SU-DHL-6 (cell line): ENCODE data around the gene GSTO2.
"Not testable (repeated sequence)": the region's sequence is repeated elsewhere in the genome, so short reads cannot be mapped to it uniquely, and the experiment has no call there.

Experiments used
- H2AFZ ChIP-seq: fragments of 200-600 bp; sonication (generic); 2 replicates; pipeline ENCODE4 v1.6.1; 2014; ENCODE audit warnings: low read depth, mild to moderate bottlenecking, moderate library complexity, mixed read lengths, antibody characterized with exemption, low read length; ENCODE audit not compliant: severe bottlenecking
- H3F3A ChIP-seq: fragments of 200-600 bp; shearing (Covaris generic); 2 replicates; pipeline ENCODE4 v1.6.0; 2016; ENCODE audit warnings: antibody characterized with exemption, mild to moderate bottlenecking; ENCODE audit not compliant: insufficient read depth
- H3K27ac ChIP-seq: fragments of 200-600 bp; sonication (generic); 2 replicates; pipeline ENCODE4 v1.5.1; 2016; ENCODE audit warnings: low read depth, mild to moderate bottlenecking, low read length, moderate library complexity, mixed read lengths
- H3K27me3 ChIP-seq: fragments of 200-600 bp; sonication (generic), shearing (Covaris generic); 2 replicates; pipeline ENCODE4 v1.6.0; 2014; ENCODE audit warnings: mild to moderate bottlenecking, low read length
- H3K36me3 ChIP-seq: fragments of 200-600 bp; sonication (generic); 2 replicates; pipeline ENCODE4 v1.6.1; 2014; ENCODE audit warnings: mild to moderate bottlenecking, low read length, mixed read lengths
- H3K4me2 ChIP-seq: fragments of 300-600, 200-600 bp; shearing (Covaris generic), sonication (generic); 2 replicates; pipeline ENCODE4 v1.6.0; 2014; ENCODE audit warnings: low read length, low read depth, mild to moderate bottlenecking; ENCODE audit not compliant: poor library complexity, severe bottlenecking
- H3K4me3 ChIP-seq: fragments of 200-600 bp; sonication (generic); 2 replicates; pipeline ENCODE4 v1.5.1; 2014; ENCODE audit warnings: antibody characterized with exemption, low read length, mild to moderate bottlenecking, mixed read lengths; ENCODE audit not compliant: insufficient read depth, poor library complexity, severe bottlenecking
- H3K79me2 ChIP-seq: fragments of 200-600 bp; sonication (generic); 2 replicates; pipeline ENCODE4 v1.6.1; 2014; ENCODE audit warnings: mild to moderate bottlenecking, low read length, moderate library complexity; ENCODE audit not compliant: insufficient read depth
- H3K9ac ChIP-seq: fragments of 200-600 bp; sonication (generic); 2 replicates; pipeline ENCODE4 v1.7.0; 2014; ENCODE audit warnings: mild to moderate bottlenecking, low read length
- H3K9me2 ChIP-seq: fragments of 200-600 bp; sonication (generic); replicated peaks from 2 replicates; pipeline ENCODE4 v1.6.1; 2014; ENCODE audit warnings: low read length; ENCODE audit not compliant: insufficient read depth
- H3K9me3 ChIP-seq: fragments of 200-600 bp; sonication (generic); 2 replicates; pipeline ENCODE4 v1.6.1; 2014; ENCODE audit warnings: low read length, mixed read lengths; ENCODE audit not compliant: insufficient read depth
- H4K20me1 ChIP-seq: fragments of 200-600 bp; sonication (generic); 2 replicates; pipeline ENCODE4 v1.6.1; 2014; ENCODE audit warnings: low read depth, mild to moderate bottlenecking, antibody characterized with exemption, low read length, moderate library complexity, mixed read lengths
- CTCF ChIP-seq: fragments of 200-600 bp; sonication (generic); IDR thresholded peaks from one replicate; pipeline ENCODE4 v1.5.1; 2017; ENCODE audit warnings: antibody characterized with exemption, mild to moderate bottlenecking, low read length, moderate library complexity; ENCODE audit not compliant: insufficient read depth, poor library complexity, severe bottlenecking
- EZH2phosphoT487 ChIP-seq: fragments of 200-600 bp; sonication (generic), shearing (Covaris generic); conservative IDR thresholded peaks from 2 replicates; pipeline ENCODE4 v1.6.1; 2018; ENCODE audit warnings: mild to moderate bottlenecking, antibody characterized with exemption, low read length, moderate library complexity, mixed read lengths

The GSTO2 gene

DNA sequence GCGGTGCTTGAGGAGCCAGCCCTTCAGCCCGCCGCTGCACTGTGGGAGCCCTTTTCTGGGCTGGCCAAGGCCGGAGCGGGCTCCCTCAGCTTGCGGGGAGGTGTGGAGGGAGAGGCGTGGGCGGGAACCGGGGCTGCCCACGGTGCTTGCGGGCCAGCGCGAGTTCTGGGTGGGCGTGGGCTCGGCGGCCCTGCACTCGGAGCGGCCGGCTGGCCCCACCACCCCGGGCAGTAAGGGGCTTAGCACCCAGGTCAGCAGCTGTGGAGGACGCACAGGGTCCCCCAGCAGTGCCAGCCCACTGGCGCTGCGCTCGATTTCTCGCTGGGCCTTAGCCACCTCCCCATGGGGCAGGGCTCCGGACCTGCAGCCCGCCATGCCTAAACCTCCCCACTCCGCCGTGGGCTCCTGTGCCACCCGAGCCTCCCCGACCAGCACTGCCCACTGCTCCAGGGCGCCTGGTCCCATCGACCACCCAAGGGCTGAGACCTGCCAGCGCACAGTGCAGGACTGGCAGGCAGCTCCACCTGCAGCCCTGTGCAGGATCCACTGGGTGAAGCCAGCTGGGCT lies 23.8 kb upstream of the GSTO2 start:
- no peaks in the 10 kb centered on the region for H4K20me1 ChIP-seq
- H3K9me3 ChIP-seq: no peaks in the 10 kb centered on the region
- H2AFZ ChIP-seq: no peak overlapping the region
- TF ChIP-seq CTCF: no peak
- no peak for TF ChIP-seq EZH2phosphoT487
- no peaks in the 10 kb centered on the region for H3K27me3 ChIP-seq
- H3K79me2 ChIP-seq: no peaks in the 10 kb centered on the region
- no peak overlapping the region for H3K27ac ChIP-seq
- no peak overlapping the region for H3K4me3 ChIP-seq
- H3K4me2 ChIP-seq: no peak overlapping the region
- no peaks in the 10 kb centered on the region for H3K36me3 ChIP-seq
- H3K9ac ChIP-seq: no peak overlapping the region
- H3K9me2 ChIP-seq: no peaks in the 10 kb centered on the region
- no peaks in the 10 kb centered on the region for H3F3A ChIP-seq

DNA sequence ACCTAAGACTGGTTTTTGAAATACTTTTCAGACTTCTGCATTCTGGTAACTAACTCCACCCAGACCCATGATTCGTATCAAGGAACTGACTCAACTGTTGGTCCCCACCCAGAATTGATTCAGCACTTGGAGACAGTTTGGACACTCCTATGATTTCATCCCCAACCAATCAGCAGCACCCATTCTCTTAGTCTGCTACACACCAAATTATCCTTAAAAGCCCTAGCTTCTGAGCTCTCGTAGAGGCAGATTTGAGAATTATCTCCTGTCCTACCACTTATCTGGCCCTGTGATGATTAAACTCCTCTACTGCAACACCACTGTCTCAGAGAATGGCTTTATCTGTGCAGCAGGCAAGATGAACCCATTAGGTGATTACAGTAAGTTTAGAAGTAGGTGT lies 22.0 kb upstream of the GSTO2 start:
- Histone ChIP-seq H4K20me1 (no peaks in the 10 kb centered on the region), H3K9ac (no peak overlapping the region), H3K27me3 (no peaks in the 10 kb centered on the region), H3F3A (no peaks in the 10 kb centered on the region), H3K27ac (no peak overlapping the region), H3K79me2 (no peaks in the 10 kb centered on the region), H3K9me2 (no peaks in the 10 kb centered on the region), H3K36me3 (no peaks in the 10 kb centered on the region), H3K4me3 (no peak overlapping the region), H2AFZ (no peak overlapping the region), H3K4me2 (no peak overlapping the region), H3K9me3 (no peaks in the 10 kb centered on the region)
- TF ChIP-seq CTCF (no peak), EZH2phosphoT487 (no peak)

DNA sequence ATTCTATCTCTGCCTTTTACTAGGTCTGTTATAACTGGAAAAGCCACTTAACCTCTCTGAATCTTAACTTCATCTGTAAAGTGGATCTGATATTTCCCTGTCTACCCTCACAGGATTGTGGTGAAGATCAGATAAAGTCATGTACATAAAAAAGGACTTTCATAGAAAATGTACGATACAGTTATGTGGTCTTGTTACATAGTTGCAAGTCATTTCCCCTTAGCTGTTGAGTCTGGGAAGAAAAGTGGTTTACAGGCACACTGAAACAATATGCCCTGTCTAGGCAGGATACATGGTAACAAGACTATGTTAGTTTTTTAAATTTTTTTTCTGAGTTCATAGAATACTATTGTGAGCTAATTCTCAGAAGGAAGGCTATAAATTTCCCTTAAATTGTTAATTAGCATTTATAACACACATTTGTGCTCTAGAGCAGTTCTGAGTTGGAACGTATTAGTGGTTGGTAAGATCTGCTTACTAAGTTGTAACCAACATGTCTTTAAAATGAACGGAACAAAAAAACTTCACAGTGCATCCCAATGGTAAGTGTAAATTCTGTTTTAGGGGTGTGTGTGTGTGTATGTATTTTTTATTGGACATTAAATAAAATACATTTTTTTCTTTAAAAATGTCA lies 21.4 kb upstream of the GSTO2 start:
- H3F3A ChIP-seq: no peaks in the 10 kb centered on the region
- no peak overlapping the region for H3K9ac ChIP-seq
- H2AFZ ChIP-seq: no peak overlapping the region
- H3K4me3 ChIP-seq: no peak overlapping the region
- no peak overlapping the region for H3K4me2 ChIP-seq
- no peak overlapping the region for H3K27ac ChIP-seq
- no peaks in the 10 kb centered on the region for H3K79me2 ChIP-seq
- no peaks in the 10 kb centered on the region for H4K20me1 ChIP-seq
- TF ChIP-seq EZH2phosphoT487 (no peak), CTCF (no peak)
- H3K9me3 ChIP-seq: no peaks in the 10 kb centered on the region
- H3K9me2 ChIP-seq: no peaks in the 10 kb centered on the region
- no peaks in the 10 kb centered on the region for H3K36me3 ChIP-seq
- H3K27me3 ChIP-seq: no peaks in the 10 kb centered on the region

DNA sequence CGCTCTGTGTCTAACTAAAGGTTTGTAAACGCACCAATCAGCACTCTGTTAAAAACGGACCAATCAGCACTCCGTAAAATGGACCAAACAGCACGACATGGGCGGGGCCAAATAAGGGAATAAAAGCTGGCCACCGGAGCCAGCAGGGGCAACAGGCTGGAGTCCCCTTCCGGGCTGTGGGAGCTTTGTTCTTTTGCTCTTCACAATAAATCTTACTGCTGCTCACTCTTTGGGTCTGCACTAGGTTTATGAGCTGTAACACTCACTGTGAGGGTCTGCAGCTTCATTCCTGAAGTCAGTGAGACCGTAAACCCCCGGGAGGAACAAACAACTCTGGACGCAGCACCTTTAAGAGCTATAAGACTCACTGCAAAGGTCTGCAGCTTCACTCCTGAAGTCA lies 20.1 kb upstream of the GSTO2 start:
- not testable (repeated sequence) for H3K9ac ChIP-seq, H3K4me3 ChIP-seq, H3K4me2 ChIP-seq, H3F3A ChIP-seq, H3K36me3 ChIP-seq, H3K27ac ChIP-seq, H2AFZ ChIP-seq, H4K20me1 ChIP-seq, H3K9me3 ChIP-seq, H3K27me3 ChIP-seq, H3K9me2 ChIP-seq, H3K79me2 ChIP-seq
